ENCODE data around the gene PTGIR. TPM values are rescaled to one million over a fixed set of nuclear protein-coding genes. Genes with fewer than 3 reads are reported as not detected.

PTGIR gene
- total RNA-seq, 1 donor from 2014 or later, result 0.58 TPM

DNA sequence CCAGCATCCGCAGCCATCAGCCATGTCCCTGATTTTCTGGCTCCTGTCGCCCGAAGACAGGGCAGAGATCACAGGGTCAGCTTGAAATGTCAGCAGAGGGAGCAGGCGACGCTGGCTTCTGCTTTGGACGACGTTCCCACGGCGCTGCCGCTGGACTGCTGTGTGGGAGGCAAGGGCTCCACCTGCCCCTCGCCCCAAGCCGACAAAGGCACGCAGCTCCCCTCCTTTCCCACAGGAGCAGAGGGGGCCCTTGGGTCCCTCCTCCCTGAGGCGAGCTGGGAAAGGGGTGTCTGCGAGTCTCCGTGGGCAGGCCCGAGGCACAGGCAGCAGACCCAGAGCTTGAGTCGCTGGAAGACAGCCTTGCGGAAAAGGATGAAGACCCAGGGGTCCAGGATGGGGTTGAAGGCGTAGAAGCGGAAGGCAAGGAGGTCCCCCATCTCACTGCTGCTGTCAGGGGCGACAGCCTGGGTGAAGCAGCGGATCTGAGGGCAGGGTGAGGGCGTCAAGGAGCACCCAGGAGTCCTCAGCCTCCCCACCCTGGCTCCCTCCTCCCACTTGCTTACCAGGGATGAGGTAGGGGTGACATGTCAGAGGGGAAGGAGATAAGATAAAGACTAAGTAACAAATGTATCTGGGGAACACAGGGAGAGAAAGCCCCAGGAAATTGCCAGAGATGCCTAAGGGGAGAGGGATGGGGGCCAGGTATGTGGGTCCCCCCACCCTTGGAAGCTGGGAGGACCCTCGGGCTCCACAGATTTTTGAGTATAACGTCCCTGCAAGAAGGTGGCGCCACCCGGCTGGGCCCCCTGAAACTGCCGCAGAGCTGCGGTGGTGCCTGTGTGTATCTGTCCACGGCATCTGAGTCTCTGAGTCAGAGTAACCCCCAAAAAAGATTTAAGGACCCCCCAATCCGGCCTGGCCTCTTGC, 3.4 kb downstream of the PTGIR start:
- H3K4me3 ChIP-seq (ENCODE audit: low read depth, low read length), result no peak overlapping the region
- no peak for DNase-seq (ENCODE audit: low read depth)
- TF ChIP-seq, protein P1, sequence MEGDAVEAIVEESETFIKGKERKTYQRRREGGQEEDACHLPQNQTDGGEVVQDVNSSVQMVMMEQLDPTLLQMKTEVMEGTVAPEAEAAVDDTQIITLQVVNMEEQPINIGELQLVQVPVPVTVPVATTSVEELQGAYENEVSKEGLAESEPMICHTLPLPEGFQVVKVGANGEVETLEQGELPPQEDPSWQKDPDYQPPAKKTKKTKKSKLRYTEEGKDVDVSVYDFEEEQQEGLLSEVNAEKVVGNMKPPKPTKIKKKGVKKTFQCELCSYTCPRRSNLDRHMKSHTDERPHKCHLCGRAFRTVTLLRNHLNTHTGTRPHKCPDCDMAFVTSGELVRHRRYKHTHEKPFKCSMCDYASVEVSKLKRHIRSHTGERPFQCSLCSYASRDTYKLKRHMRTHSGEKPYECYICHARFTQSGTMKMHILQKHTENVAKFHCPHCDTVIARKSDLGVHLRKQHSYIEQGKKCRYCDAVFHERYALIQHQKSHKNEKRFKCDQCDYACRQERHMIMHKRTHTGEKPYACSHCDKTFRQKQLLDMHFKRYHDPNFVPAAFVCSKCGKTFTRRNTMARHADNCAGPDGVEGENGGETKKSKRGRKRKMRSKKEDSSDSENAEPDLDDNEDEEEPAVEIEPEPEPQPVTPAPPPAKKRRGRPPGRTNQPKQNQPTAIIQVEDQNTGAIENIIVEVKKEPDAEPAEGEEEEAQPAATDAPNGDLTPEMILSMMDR (conservative IDR thresholded peaks at IDR 0.05; ENCODE audit: low read depth, low read length), result no peak

DNA sequence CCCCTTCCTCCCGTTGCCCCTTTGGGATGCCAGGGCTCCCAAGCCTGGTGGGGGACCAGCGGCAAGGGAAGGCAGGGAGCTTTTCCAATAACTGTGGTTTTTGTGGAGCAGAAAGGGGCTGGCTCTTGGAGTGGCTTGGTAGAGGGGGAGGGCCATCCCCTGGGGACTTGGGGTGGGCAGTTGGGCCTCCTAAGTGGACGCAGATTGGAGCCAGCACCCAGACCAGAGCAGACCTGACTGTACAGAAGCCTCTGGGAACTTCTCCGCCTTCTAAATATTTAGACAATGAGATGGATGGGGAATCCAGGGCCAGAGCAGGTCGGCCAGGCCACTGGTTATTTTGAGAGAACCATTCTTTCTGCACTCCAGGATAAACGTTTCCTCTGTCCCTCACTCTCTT, 4.2 kb downstream of the PTGIR start:
- no peak overlapping the region for H3K4me3 ChIP-seq (ENCODE audit: low read depth, low read length)
- no peak for DNase-seq (ENCODE audit: low read depth)
- TF ChIP-seq, protein P1 (conservative IDR thresholded peaks at IDR 0.05; ENCODE audit: low read depth, low read length), result no peak

DNA sequence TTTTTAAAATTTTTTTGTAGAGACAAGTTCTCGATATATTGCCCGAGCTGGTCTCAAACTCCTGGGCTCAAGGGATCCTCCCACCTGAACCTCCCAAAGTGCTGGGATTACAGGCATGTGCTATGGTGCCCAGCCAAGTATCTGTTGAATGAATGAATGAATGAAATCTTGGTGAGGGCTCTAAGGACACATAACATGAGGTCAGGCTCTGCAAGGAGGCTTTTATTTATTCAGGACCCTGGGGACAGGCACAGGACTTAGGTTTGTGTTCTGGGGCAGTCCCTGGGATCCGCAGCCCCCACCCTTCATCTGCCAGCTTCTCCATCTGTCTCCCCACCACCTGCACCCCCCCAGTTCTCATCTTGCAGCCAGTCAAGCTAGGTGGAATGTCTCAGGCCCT, 4.6 kb downstream of the PTGIR start:
- TF ChIP-seq, protein P1 (conservative IDR thresholded peaks at IDR 0.05; ENCODE audit: low read depth, low read length), result no peak
- H3K4me3 ChIP-seq (ENCODE audit: low read depth, low read length), result no peak overlapping the region
- DNase-seq (ENCODE audit: low read depth), result no peak

DNA sequence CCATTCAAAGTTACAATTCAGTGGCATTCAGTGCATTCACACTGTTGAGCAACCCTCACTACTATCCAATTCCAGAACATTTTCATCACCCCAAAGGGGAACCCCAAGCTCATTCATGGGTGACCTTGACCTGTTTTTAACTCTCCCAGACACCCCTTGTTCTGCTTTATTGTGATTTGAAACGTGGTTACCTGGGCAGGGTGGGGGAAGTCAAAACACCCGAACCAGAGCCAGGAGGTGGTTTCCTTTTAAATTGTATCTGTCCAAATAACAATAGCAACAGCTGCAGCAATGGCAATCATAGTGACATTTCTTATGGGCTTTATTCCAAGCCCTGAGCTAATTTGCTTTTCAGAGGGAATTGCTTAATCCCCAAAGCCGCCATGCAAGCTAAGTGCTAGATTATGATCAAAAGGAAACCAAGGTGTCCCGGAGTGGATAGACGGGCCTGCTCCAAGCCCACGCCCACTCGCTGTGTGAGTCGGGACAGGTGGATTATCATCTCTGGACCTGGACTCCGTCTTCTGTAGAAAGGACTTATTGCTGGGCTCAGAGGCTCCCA, 6.1 kb downstream of the PTGIR start:
- H3K4me3 ChIP-seq (ENCODE audit: low read depth, low read length), result no peak overlapping the region
- TF ChIP-seq, protein P1 (conservative IDR thresholded peaks at IDR 0.05; ENCODE audit: low read depth, low read length), result no peak
- no peak for DNase-seq (ENCODE audit: low read depth)

DNA sequence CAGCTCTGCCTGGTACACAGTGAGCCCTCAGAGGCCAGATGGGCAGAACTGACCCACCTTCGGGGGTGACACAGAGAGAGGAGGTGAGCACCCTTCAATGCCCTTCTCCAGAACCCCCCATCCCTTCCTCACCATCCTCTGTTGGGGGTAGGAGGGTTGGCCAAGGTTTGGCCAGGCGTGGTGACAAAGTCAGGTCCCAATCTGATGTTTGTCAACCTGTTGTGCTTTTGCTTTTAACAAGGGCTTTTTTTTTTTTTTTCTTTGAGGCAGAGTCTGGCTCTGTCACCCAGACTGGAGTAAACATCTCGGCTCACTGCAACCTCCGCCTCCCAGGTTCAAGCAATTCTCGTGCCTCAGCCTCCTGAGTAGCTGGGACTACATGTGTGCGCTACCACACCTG, 7.3 kb downstream of the PTGIR start:
- DNase-seq (ENCODE audit: low read depth), result no peak
- TF ChIP-seq, protein P1 (conservative IDR thresholded peaks at IDR 0.05; ENCODE audit: low read depth, low read length), result no peak
- no peak overlapping the region for H3K4me3 ChIP-seq (ENCODE audit: low read depth, low read length)

DNA sequence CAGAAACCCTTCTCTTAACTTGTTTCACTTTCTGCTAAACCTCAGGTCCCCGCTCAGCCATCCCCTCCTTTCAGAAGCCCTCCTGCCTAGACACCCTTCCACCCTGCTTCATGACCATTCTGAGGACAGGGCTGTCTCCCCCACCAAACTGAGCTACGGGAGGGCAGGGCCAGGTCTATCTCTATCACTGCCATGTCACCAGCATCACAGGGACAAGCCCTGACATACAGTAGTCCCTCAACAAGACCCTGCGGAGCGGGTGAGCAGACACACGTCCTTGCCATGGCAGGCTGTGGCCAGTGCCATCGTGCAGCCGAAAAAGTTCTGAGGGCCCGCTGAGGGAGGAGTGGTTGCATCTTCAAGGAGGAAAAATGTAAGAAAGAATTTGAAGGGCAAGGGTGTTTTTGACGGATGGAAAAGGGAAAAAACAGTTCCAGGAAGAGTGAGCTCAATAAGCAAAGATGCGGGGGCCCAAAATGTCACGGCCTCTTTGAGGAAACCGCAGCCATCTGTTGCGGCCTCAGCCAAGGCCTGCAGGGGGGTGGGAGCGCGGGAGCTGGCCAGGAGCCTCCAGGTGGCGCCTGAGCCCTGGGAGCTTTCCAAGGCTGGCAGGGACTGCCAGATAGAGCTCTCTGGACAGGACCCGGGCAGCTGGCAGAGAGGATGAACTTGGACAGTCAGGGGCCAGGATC, 8.1 kb downstream of the PTGIR start:
- no peak overlapping the region for H3K4me3 ChIP-seq (ENCODE audit: low read depth, low read length)
- no peak for DNase-seq (ENCODE audit: low read depth)
- TF ChIP-seq, protein P1 (conservative IDR thresholded peaks at IDR 0.05; ENCODE audit: low read depth, low read length), result peak; percentile 79
